ENCODE data around the gene NHSL2. TPM values are rescaled to one million over a fixed set of nuclear protein-coding genes. Genes with fewer than 3 reads are reported as not detected.

Gene NHSL2
- total RNA-seq, 1 experiment from 2014 or later, result 0.58 TPM

- ChIA-PET POLR2A (ENCODE audit: low non-redundant PET) (no interaction called here), CTCF (no interaction called here)
- Histone ChIP-seq H3K27ac (ENCODE audit: low read depth, low read length, poor library complexity, severe bottlenecking) (no peak overlapping the region), H3K9me3 (ENCODE audit: low read depth, low read length, poor library complexity, severe bottlenecking) (no peaks in the 10 kb centered on the region), H3K36me3 (ENCODE audit: insufficient read depth, low read length, poor library complexity, severe bottlenecking) (no peaks in the 10 kb centered on the region), H3K27me3 (replicated peaks; ENCODE audit: insufficient read depth, low read depth, low read length, poor library complexity) (peaks cover 32% of the 10 kb centered on the region), H3K4me3 (ENCODE audit: low read depth, low read length, poor library complexity, severe bottlenecking) (no peak overlapping the region), H3K4me1 (ENCODE audit: insufficient read depth, low read length, poor library complexity, severe bottlenecking) (no peaks in the 10 kb centered on the region)
- BruUV-seq (replicated peaks), result no TSS peak
- intact Hi-C loops (cut with micrococcal nuclease; ENCODE audit: unreplicated experiment), result no loop called here
- no peak for DNase-seq (ENCODE audit: low spot score)
- no peak for TF ChIP-seq EZH2 (IDR thresholded peaks at IDR 0.05; ENCODE audit: borderline replicate concordance, low read depth, low read length, poor library complexity, severe bottlenecking)
Observed at GRCh38 chrX:71913156-71913950, 2.7 kb downstream of the NHSL2 start.

- ChIA-PET POLR2A (ENCODE audit: low non-redundant PET) (no interaction called here), CTCF (no interaction called here)
- no peaks in the 10 kb centered on the region for H3K36me3 ChIP-seq (ENCODE audit: insufficient read depth, low read length, poor library complexity, severe bottlenecking)
- no peaks in the 10 kb centered on the region for H3K4me1 ChIP-seq (ENCODE audit: insufficient read depth, low read length, poor library complexity, severe bottlenecking)
- no peak for DNase-seq (ENCODE audit: low spot score)
- no peak overlapping the region for H3K27ac ChIP-seq (ENCODE audit: low read depth, low read length, poor library complexity, severe bottlenecking)
- H3K4me3 ChIP-seq (ENCODE audit: low read depth, low read length, poor library complexity, severe bottlenecking), result no peak overlapping the region
- no peaks in the 10 kb centered on the region for H3K9me3 ChIP-seq (ENCODE audit: low read depth, low read length, poor library complexity, severe bottlenecking)
- intact Hi-C loops (cut with micrococcal nuclease; ENCODE audit: unreplicated experiment), result no loop called here
- TF ChIP-seq, protein P1, sequence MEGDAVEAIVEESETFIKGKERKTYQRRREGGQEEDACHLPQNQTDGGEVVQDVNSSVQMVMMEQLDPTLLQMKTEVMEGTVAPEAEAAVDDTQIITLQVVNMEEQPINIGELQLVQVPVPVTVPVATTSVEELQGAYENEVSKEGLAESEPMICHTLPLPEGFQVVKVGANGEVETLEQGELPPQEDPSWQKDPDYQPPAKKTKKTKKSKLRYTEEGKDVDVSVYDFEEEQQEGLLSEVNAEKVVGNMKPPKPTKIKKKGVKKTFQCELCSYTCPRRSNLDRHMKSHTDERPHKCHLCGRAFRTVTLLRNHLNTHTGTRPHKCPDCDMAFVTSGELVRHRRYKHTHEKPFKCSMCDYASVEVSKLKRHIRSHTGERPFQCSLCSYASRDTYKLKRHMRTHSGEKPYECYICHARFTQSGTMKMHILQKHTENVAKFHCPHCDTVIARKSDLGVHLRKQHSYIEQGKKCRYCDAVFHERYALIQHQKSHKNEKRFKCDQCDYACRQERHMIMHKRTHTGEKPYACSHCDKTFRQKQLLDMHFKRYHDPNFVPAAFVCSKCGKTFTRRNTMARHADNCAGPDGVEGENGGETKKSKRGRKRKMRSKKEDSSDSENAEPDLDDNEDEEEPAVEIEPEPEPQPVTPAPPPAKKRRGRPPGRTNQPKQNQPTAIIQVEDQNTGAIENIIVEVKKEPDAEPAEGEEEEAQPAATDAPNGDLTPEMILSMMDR (conservative IDR thresholded peaks at IDR 0.05; ENCODE audit: low read depth, low read length), result no peak
- TF ChIP-seq EZH2 (IDR thresholded peaks at IDR 0.05; ENCODE audit: borderline replicate concordance, low read depth, low read length, poor library complexity, severe bottlenecking), result no peak
- no TSS peak for BruUV-seq (replicated peaks)
- H3K27me3 ChIP-seq (replicated peaks; ENCODE audit: insufficient read depth, low read depth, low read length, poor library complexity), result peaks cover 6% of the 10 kb centered on the region
Observed at GRCh38 chrX:71917621-71918343, 7.1 kb downstream of the NHSL2 start.

GRCh38 chrX:71919431-71919830 is 8.8 kb downstream of the NHSL2 start:
- no peak overlapping the region for H3K4me3 ChIP-seq (ENCODE audit: low read depth, low read length, poor library complexity, severe bottlenecking)
- CTCF ChIA-PET, result no interaction called here
- no peaks in the 10 kb centered on the region for H3K36me3 ChIP-seq (ENCODE audit: insufficient read depth, low read length, poor library complexity, severe bottlenecking)
- POLR2A ChIA-PET (ENCODE audit: low non-redundant PET), result no interaction called here
- no peak for DNase-seq (ENCODE audit: low spot score)
- H3K4me1 ChIP-seq (ENCODE audit: insufficient read depth, low read length, poor library complexity, severe bottlenecking), result no peaks in the 10 kb centered on the region
- no peaks in the 10 kb centered on the region for H3K27me3 ChIP-seq (replicated peaks; ENCODE audit: insufficient read depth, low read depth, low read length, poor library complexity)
- no peak overlapping the region for H3K27ac ChIP-seq (ENCODE audit: low read depth, low read length, poor library complexity, severe bottlenecking)
- no peaks in the 10 kb centered on the region for H3K9me3 ChIP-seq (ENCODE audit: low read depth, low read length, poor library complexity, severe bottlenecking)
- no peak for TF ChIP-seq EZH2 (IDR thresholded peaks at IDR 0.05; ENCODE audit: borderline replicate concordance, low read depth, low read length, poor library complexity, severe bottlenecking)
- TF ChIP-seq, protein P1 (conservative IDR thresholded peaks at IDR 0.05; ENCODE audit: low read depth, low read length), result no peak
- intact Hi-C loops (cut with micrococcal nuclease; ENCODE audit: unreplicated experiment), result no loop called here
- BruUV-seq (replicated peaks), result no TSS peak

Data from A673 (cell line).